Natural killer cell (primary cell): Measurements from ENCODE around the gene FRMD4A. TPM values are rescaled to one million over a fixed set of nuclear protein-coding genes. Genes with fewer than 3 reads are reported as not detected.

Experiments
- ATAC-seq, 3 donors: fragments of 150-1000 bp in 2 of 3; fragments of 200-7000 bp in 1 of 3; cut with Tn5 transposase; 1 replicate in 1 of 3; 2 replicates in 2 of 3; pipeline ENCODE4 v1.10.0; 2021; ENCODE audit warnings: mild to moderate bottlenecking in 2 of 3, moderate library complexity in 2 of 3
- DNase-seq, 2 donors: peaks; one replicate each; pipeline versions ENCODE4 v3.0.0 to v3.0.0-alpha.2; 2013 to 2021; ENCODE audit warnings: mixed read lengths in 1 of 2
- H3K27ac ChIP-seq: one replicate; pipeline ENCODE4 v1.5.1; 2013; ENCODE audit warnings: mild to moderate bottlenecking, low read length
- H3K27me3 ChIP-seq: one replicate; pipeline ENCODE4 v1.6.1; 2013; ENCODE audit warnings: low read length; ENCODE audit not compliant: control insufficient read depth, insufficient read depth
- H3K36me3 ChIP-seq: one replicate; pipeline ENCODE4 v1.6.1; 2013; ENCODE audit warnings: low read length; ENCODE audit not compliant: control insufficient read depth, insufficient read depth
- H3K4me1 ChIP-seq: one replicate; pipeline ENCODE4 v1.6.1; 2013; ENCODE audit warnings: low read length; ENCODE audit not compliant: control insufficient read depth, insufficient read depth
- H3K4me3 ChIP-seq: one replicate; pipeline ENCODE4 v1.5.1; 2013; ENCODE audit warnings: low read length
- H3K9me3 ChIP-seq: one replicate; pipeline ENCODE4 v1.6.1; 2013; ENCODE audit warnings: low read length; ENCODE audit not compliant: control insufficient read depth, insufficient read depth
- H3K27ac Mint-ChIP-seq, 2 donors: one replicate each; pipeline ENCODE4 v1.8.0; 2022; ENCODE audit warnings: mild to moderate bottlenecking in 2 of 2, mixed read lengths in 2 of 2, moderate library complexity in 1 of 2
- H3K27me3 Mint-ChIP-seq, 2 donors: one replicate each; pipeline ENCODE4 v1.8.0; 2022; ENCODE audit warnings: low read depth in 2 of 2, mixed read lengths in 2 of 2
- H3K36me3 Mint-ChIP-seq: one replicate; pipeline ENCODE4 v1.8.0; 2022; ENCODE audit warnings: mixed read lengths
- H3K4me1 Mint-ChIP-seq, 2 donors: one replicate each; pipeline ENCODE4 v1.8.0; 2022; ENCODE audit warnings: mixed read lengths in 2 of 2
- H3K4me3 Mint-ChIP-seq: one replicate; pipeline ENCODE4 v1.8.0; 2022; ENCODE audit warnings: mild to moderate bottlenecking, moderate library complexity, mixed read lengths
- H3K9me3 Mint-ChIP-seq, 2 donors: one replicate each; pipeline ENCODE4 v1.8.0; 2022; ENCODE audit warnings: mixed read lengths in 2 of 2
- CTCF ChIP-seq: fragments of 200-600 bp; IDR thresholded peaks from one replicate; pipeline ENCODE4 v1.8.0; 2022; ENCODE audit warnings: antibody characterized with exemption
- WGBS: methylation state at CpG from one replicate; pipeline ENCODE4 v1.1.7; 2013; ENCODE audit warnings: missing lambda C conversion rate; ENCODE audit not compliant: insufficient coverage; 5-methylcytosine and 5-hydroxymethylcytosine counted together
- intact Hi-C: fragments of 100-400 bp; cut with micrococcal nuclease; formaldehyde crosslinking; loops from one replicate; pipeline ENCODE4 v1.14.2; 2022
- total RNA-seq, 4 donors: library from RNA; stranded (reverse); fragments of 120-200 nt in 1 of 4; gene quantifications; one replicate each; pipeline versions ENCODE4 v1.2.3 to v1.2.4, GENCODE V29; 2013 to 2022

The FRMD4A gene
- total RNA-seq, 3 donors from 2014 or later (not counting 1 experiment from before 2014, with no cell fraction given) = 0.36 to 0.38 TPM; not detected in 1

- WGBS = 92% methylated on average over 6 of the region's 6 CpGs
- DNase-seq = no peak
- ATAC-seq = no peak
- H3K9me3 Mint-ChIP-seq = no peaks in the 10 kb centered on the region
- H3K36me3 ChIP-seq = no peaks in the 10 kb centered on the region
- H3K27ac ChIP-seq = no peak overlapping the region
- H3K4me1 ChIP-seq = no peaks in the 10 kb centered on the region
- TF ChIP-seq CTCF = no peak
- no peaks in the 10 kb centered on the region for H3K27me3 ChIP-seq
- H3K36me3 Mint-ChIP-seq = no peaks in the 10 kb centered on the region
- H3K4me3 Mint-ChIP-seq = no peak overlapping the region
- no peaks in the 10 kb centered on the region for H3K9me3 ChIP-seq
- no peaks in the 10 kb centered on the region for H3K4me1 Mint-ChIP-seq
- H3K4me3 ChIP-seq = no peak overlapping the region
- no peak overlapping the region for H3K27ac Mint-ChIP-seq
- peaks cover 23 to 41% of the 10 kb centered on the region in 2 donors for H3K27me3 Mint-ChIP-seq
- intact Hi-C loops = no loop called here
Observed at GRCh38 chr10:14340051-14340744, 9.5 kb upstream of the FRMD4A start.

GRCh38 chr10:14336736-14337135, 6.0 kb upstream of the FRMD4A start:
- Histone ChIP-seq H3K4me3 (no peak overlapping the region), H3K27me3 (no peaks in the 10 kb centered on the region), H3K27ac (no peak overlapping the region), H3K36me3 (no peaks in the 10 kb centered on the region), H3K9me3 (no peaks in the 10 kb centered on the region), H3K4me1 (no peaks in the 10 kb centered on the region)
- no peak for DNase-seq
- H3K4me3 Mint-ChIP-seq = no peak overlapping the region
- H3K27me3 Mint-ChIP-seq = peaks cover 23% of the 10 kb centered on the region in 2 donors
- no peaks in the 10 kb centered on the region for H3K4me1 Mint-ChIP-seq
- H3K36me3 Mint-ChIP-seq = no peaks in the 10 kb centered on the region
- no peak for TF ChIP-seq CTCF
- WGBS = 86% methylated on average over 1 of the region's 2 CpGs
- H3K27ac Mint-ChIP-seq = no peak overlapping the region
- no peak for ATAC-seq
- H3K9me3 Mint-ChIP-seq = no peaks in the 10 kb centered on the region
- intact Hi-C loops = no loop called here

DNA sequence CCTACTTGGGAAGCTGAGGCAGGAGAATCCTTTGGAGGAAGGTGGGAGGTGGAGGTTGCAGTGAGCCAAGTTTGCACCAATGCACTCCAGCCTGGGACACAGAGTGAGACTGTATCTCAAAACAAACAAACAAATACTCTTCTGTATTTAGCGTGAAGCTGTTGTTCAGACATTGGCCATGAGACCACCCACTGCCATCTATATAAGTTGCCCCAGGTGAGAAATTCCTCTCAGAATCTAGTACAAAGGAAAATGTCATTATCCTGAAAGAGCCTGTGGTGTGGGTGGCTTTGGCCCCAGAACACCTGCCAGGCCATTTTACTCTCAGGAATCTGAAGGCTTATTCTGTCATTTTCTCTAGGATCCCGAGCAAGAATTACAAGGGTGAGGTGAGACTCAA, 4.0 kb upstream of the FRMD4A start:
- Histone ChIP-seq H3K27ac (no peak overlapping the region), H3K27me3 (no peaks in the 10 kb centered on the region), H3K4me1 (no peaks in the 10 kb centered on the region), H3K36me3 (no peaks in the 10 kb centered on the region), H3K4me3 (no peak overlapping the region), H3K9me3 (no peaks in the 10 kb centered on the region)
- WGBS = 90% methylated on average over 2 of the region's 2 CpGs
- intact Hi-C loops = no loop called here
- DNase-seq (no peak), ATAC-seq (no peak)
- Mint-ChIP-seq H3K27ac (no peak overlapping the region), H3K27me3 (peaks cover 28 to 31% of the 10 kb centered on the region in 2 donors), H3K9me3 (no peaks in the 10 kb centered on the region), H3K36me3 (no peaks in the 10 kb centered on the region), H3K4me1 (no peaks in the 10 kb centered on the region), H3K4me3 (no peak overlapping the region)
- TF ChIP-seq CTCF = no peak

DNA sequence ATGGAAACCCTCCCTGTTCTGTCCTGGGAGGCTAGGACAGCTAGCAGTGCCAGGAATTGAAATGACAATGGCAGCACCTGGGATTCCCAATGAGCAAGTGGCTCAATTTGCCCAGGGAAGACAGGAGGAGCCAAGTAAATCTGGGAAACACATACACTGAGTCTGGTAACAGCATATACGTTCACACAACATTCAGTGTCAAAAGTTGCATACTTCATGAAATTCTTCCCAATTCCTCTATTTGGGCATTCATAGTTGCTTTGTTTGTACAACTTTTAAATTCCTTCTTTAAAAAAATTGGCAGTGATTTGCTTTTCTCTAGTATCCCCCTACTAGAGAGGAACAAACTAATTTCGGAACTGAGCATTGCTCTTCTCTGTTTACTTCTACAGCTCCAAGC, 2.9 kb upstream of the FRMD4A start:
- no peak overlapping the region for H3K4me3 ChIP-seq
- H3K27ac ChIP-seq = no peak overlapping the region
- H3K36me3 ChIP-seq = no peaks in the 10 kb centered on the region
- no peak for TF ChIP-seq CTCF
- Mint-ChIP-seq H3K9me3 (no peaks in the 10 kb centered on the region), H3K27me3 (peaks cover 31 to 42% of the 10 kb centered on the region in 2 donors), H3K4me3 (no peak overlapping the region), H3K27ac (no peak overlapping the region), H3K4me1 (no peaks in the 10 kb centered on the region), H3K36me3 (no peaks in the 10 kb centered on the region)
- H3K27me3 ChIP-seq = no peaks in the 10 kb centered on the region
- intact Hi-C loops = no loop called here
- ATAC-seq (no peak), DNase-seq (no peak)
- no peaks in the 10 kb centered on the region for H3K9me3 ChIP-seq
- no peaks in the 10 kb centered on the region for H3K4me1 ChIP-seq
- 95% methylated on average over 2 of the region's 2 CpGs for WGBS
